Uterus (tissue), 4 donors: ENCODE results near the gene PIWIL4. TPM values are rescaled to one million over a fixed set of nuclear protein-coding genes. Genes with fewer than 3 reads are reported as not detected.
"Not testable (repeated sequence)": the region's sequence is repeated elsewhere in the genome, so short reads cannot be mapped to it uniquely, and the experiment has no call there.

Experiments
- DNase-seq, 2 donors: peaks; one replicate each; pipeline ENCODE4 v3.0.0-alpha.2; 2019 to 2020
- H3K27ac ChIP-seq, 2 donors: fragments of 200-600 bp; sonication (generic); 1 replicate in 1 of 2; 2 replicates in 1 of 2; pipeline ENCODE4 v1.5.1; 2016 to 2018
- H3K27me3 ChIP-seq, 2 donors: fragments of 200-600 bp; sonication (generic); one replicate each; pipeline ENCODE4 v1.5.1; 2018 to 2019; ENCODE audit warnings: control low read depth in 1 of 2
- H3K36me3 ChIP-seq, 2 donors: fragments of 200-600 bp; sonication (generic); one replicate each; pipeline ENCODE4 v1.5.1; 2019; ENCODE audit warnings: control low read depth in 1 of 2
- H3K4me1 ChIP-seq, 2 donors: fragments of 200-600 bp; sonication (generic); one replicate each; pipeline ENCODE4 v1.5.1; 2018 to 2019; ENCODE audit warnings: control low read depth in 1 of 2
- H3K4me3 ChIP-seq, 2 donors: fragments of 200-600 bp; sonication (generic); 1 replicate in 1 of 2; 2 replicates in 1 of 2; pipeline ENCODE4 v1.5.1; 2018 to 2019; ENCODE audit warnings: mild to moderate bottlenecking in 1 of 2
- H3K9me3 ChIP-seq, 2 donors: fragments of 200-600 bp; sonication (generic); one replicate each; pipeline ENCODE4 v1.5.1; 2019; ENCODE audit warnings: control low read depth in 1 of 2
- CTCF ChIP-seq, 4 experiments: fragments of 200-600 bp in 2 of 4; fragments of 450-650 bp in 2 of 4; sonication (generic) in 2 of 4; IDR thresholded peaks; one replicate each; pipeline ENCODE4 v1.5.1; 2016 to 2019; ENCODE audit warnings: antibody characterized with exemption in 4 of 4, mild to moderate bottlenecking in 2 of 4, moderate library complexity in 1 of 4
- POLR2A ChIP-seq, 2 donors: fragments of 450-650 bp; IDR thresholded peaks; one replicate each; pipeline ENCODE4 v1.6.1; 2016; ENCODE audit warnings: antibody characterized with exemption in 2 of 2, mild to moderate bottlenecking in 1 of 2, moderate library complexity in 1 of 2
- intact Hi-C: fragments of 100-400 bp; cut with DNase I; formaldehyde crosslinking; loops from one replicate; pipeline ENCODE4 v1.15.1; 2023; ENCODE audit warnings: low total_unique reads
- total RNA-seq, 4 donors: library from RNA; depleted of rRNA in 3 of 4; stranded (reverse); fragments of >200 nt in 3 of 4; gene quantifications; one replicate each; pipeline versions ENCODE4 v1.1.0 to v1.2.4, GENCODE V29; 2014 to 2023
- donor health status: DM: yes; HTN: yes; CAD: no.

PIWIL4 gene
- total RNA-seq, 4 donors from 2014 or later: 5.1 to 9.0 (median 6.8) TPM

GRCh38 chr11:94546886-94547285, 20.3 kb upstream of the PIWIL4 start:
- H3K27me3 ChIP-seq: no peaks in the 10 kb centered on the region
- no peak overlapping the region for H3K27ac ChIP-seq
- H3K4me1 ChIP-seq: peaks cover 5 to 15% of the 10 kb centered on the region in 2 donors
- intact Hi-C loops: no loop called here
- H3K4me3 ChIP-seq: no peak overlapping the region
- no peaks in the 10 kb centered on the region for H3K9me3 ChIP-seq
- DNase-seq: no peak
- no peaks in the 10 kb centered on the region for H3K36me3 ChIP-seq
- TF ChIP-seq POLR2A (IDR thresholded peaks at IDR 0.05) (no peak), CTCF (IDR thresholded peaks at IDR 0.05) (no peak)

GRCh38 chr11:94549146-94549545, 18.0 kb upstream of the PIWIL4 start:
- H3K27me3 ChIP-seq: no peaks in the 10 kb centered on the region
- no peaks in the 10 kb centered on the region for H3K9me3 ChIP-seq
- H3K4me3 ChIP-seq: no peak overlapping the region
- intact Hi-C loops: no loop called here
- no peaks in the 10 kb centered on the region for H3K36me3 ChIP-seq
- H3K4me1 ChIP-seq: peaks cover 0 to 15% of the 10 kb centered on the region in 2 donors
- no peak for TF ChIP-seq POLR2A (IDR thresholded peaks at IDR 0.05)
- no peak for TF ChIP-seq CTCF (IDR thresholded peaks at IDR 0.05)
- DNase-seq: no peak
- no peak overlapping the region for H3K27ac ChIP-seq

GRCh38 chr11:94550513-94550912, 16.7 kb upstream of the PIWIL4 start:
- no peak overlapping the region for H3K4me3 ChIP-seq
- H3K27me3 ChIP-seq: no peaks in the 10 kb centered on the region
- peaks cover 0 to 8% of the 10 kb centered on the region in 2 donors for H3K4me1 ChIP-seq
- H3K36me3 ChIP-seq: no peaks in the 10 kb centered on the region
- intact Hi-C loops: no loop called here
- no peaks in the 10 kb centered on the region for H3K9me3 ChIP-seq
- TF ChIP-seq POLR2A (IDR thresholded peaks at IDR 0.05): no peak
- no peak for TF ChIP-seq CTCF (IDR thresholded peaks at IDR 0.05)
- DNase-seq: no peak
- no peak overlapping the region for H3K27ac ChIP-seq

GRCh38 chr11:94553938-94554337, 13.2 kb upstream of the PIWIL4 start:
- no peaks in the 10 kb centered on the region for H3K4me1 ChIP-seq
- no peaks in the 10 kb centered on the region for H3K36me3 ChIP-seq
- TF ChIP-seq POLR2A (IDR thresholded peaks at IDR 0.05): no peak
- no peak for TF ChIP-seq CTCF (IDR thresholded peaks at IDR 0.05)
- H3K4me3 ChIP-seq: no peak overlapping the region
- H3K9me3 ChIP-seq: no peaks in the 10 kb centered on the region
- H3K27ac ChIP-seq: no peak overlapping the region
- H3K27me3 ChIP-seq: no peaks in the 10 kb centered on the region
- no peak for DNase-seq
- intact Hi-C loops: no loop called here

GRCh38 chr11:94555752-94556329, 11.3 kb upstream of the PIWIL4 start:
- H3K4me1 ChIP-seq, H3K27ac ChIP-seq, intact Hi-C loops, H3K36me3 ChIP-seq, H3K27me3 ChIP-seq, H3K4me3 ChIP-seq, DNase-seq, H3K9me3 ChIP-seq: not testable (repeated sequence)

- Histone ChIP-seq H3K4me1 (no peaks in the 10 kb centered on the region), H3K9me3 (no peaks in the 10 kb centered on the region), H3K27me3 (no peaks in the 10 kb centered on the region), H3K4me3 (no peak overlapping the region), H3K36me3 (no peaks in the 10 kb centered on the region), H3K27ac (peak overlapping the region; percentile 16 to 37)
- intact Hi-C loops: no loop called here
- TF ChIP-seq POLR2A (IDR thresholded peaks at IDR 0.05): no peak
- no peak for DNase-seq
Measured at GRCh38 chr11:94557421-94557820, 9.7 kb upstream of the PIWIL4 start.
